T-helper 1 cell treated with Interleukin-12 subunit alpha and Interleukin-12 subunit beta and Interleukin-4 antibody, amounts not matched to agents 30 ng/mL and 1 ng/mL, for 36 hours (primary cell): ENCODE data around the gene ISM1. TPM values are rescaled to one million over a fixed set of nuclear protein-coding genes. Genes with fewer than 3 reads are reported as not detected.
"Not testable (repeated sequence)": the region's sequence is repeated elsewhere in the genome, so short reads cannot be mapped to it uniquely, and the experiment has no call there.

Experiments
- intact Hi-C: fragments of 100-400 bp; cut with micrococcal nuclease; formaldehyde crosslinking; loops from one replicate; pipeline ENCODE4 v1.15.1; 2024
- total RNA-seq: library from RNA; stranded (reverse); gene quantifications from 2 replicates; pipeline ENCODE4 v1.2.3, GENCODE V29; 2022

Gene ISM1
- total RNA-seq, 1 donor from 2014 or later = 0.49 TPM

- intact Hi-C loops = loop anchor here (1.0 to 5.0 kb wide), 5 partner anchors 10 to 566 kb away; partner anchors contain the start of gene NDUFAF5
These were observed 219 bp downstream of the ISM1 start for GRCh38 chr20:13221313-13221672.

GRCh38 chr20:13221673-13222318 lies 722 bp downstream of the ISM1 start:
- intact Hi-C loops = loop anchor here (1.0 to 5.0 kb wide), 5 partner anchors 10 to 566 kb away; partner anchors contain the start of gene NDUFAF5

GRCh38 chr20:13222319-13222716 lies 1.2 kb downstream of the ISM1 start:
- intact Hi-C loops = loop anchor here (5.0 kb wide), 1 partner anchor 565 kb away; the partner anchor contains the start of gene NDUFAF5

DNA sequence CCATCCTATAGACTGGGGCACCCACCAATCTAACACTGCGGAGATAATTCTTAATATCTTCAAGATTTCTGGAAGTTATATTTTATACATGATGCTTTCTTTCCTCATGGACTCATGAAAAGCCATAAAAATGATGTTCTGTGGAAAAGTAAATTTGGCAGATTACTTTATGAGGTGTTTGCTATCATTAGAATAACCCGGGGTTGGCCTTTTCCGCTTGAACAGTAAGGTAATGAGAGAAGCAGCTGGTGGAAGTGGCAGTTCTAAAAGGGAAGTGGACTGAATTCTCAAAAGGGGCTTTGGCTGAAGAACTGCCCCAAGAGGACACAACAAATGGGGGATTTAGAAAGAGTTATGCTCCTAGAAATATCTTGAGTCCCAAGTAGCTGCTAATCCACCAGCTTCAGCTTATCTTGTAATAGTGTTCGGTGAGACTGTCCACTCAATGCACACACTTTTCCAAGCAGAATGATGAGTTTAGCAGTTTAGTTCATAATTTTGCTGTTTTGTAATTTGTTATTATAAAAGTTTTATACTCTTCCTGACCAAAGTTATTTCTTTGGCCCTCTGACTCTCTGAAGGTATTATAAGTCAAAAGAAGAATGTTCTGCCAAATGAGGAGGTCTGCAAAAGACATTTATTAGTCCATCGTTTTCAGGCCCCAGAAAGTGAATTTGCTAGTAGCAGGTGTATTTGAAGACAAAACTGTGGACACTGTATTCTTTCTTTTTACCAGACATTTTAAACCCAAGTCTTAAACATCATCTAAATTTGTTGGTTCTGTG lies 2.9 kb downstream of the ISM1 start:
- intact Hi-C loops = loop anchor here (5.0 kb wide), 1 partner anchor 563 kb away; the partner anchor contains the start of gene NDUFAF5

DNA sequence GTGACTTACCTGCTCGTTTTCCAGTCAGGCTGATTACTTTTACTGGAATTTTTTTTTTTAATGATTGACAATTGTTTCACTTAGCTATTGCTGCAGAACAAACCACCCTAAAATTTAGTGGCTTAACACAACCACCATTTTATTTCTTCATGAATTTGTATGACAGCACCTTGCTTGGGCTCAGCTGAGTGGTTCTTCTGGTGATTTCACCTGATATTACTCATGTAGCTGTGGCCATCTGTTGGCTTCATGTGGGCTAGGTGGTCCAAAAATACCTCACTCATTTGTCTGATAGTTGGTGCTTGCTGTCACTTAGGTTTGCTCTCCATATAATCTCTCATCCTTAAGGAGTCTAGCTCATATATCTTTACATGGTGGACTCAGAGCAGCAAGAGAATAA lies 5.3 kb downstream of the ISM1 start:
- intact Hi-C loops = no loop called here

DNA sequence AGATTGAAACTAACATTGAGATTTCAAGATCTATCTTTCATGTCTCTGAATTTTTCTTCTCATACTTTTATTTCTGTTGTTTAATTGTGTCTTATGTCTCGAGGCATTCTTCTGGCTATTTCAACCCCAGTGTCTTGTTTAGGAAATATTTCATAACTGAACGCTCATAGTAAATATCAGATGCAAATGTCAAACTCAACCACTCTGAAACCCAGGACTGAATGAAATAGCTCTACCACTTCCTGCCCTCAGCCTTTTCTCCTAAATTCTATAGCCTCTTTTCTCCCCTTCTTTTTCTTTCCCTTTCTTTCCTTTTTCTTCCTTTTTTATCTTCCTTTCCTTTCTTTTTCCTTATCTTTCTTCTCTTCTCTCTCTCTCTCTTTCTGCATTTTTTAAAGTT lies 7.7 kb downstream of the ISM1 start:
- intact Hi-C loops = no loop called here

DNA sequence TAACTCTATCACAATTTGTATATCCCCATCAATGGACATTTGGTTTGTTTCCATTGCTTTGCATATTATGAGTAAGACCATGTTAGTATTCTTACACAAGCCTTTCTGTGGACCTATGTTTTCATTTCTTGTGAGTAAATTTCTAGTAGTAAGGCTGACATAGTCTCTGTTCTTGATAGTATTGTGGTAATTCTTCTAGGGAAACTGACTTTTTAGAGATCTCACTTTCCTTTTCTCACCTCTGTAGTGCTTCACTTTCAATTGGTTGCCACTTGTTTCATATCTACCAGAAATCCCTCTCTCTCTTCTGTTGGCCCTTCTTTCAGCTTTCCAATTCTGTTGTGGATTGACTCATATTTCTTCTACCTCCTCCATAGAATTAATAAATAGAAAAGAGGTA lies 8.5 kb downstream of the ISM1 start:
- intact Hi-C loops = no loop called here

DNA sequence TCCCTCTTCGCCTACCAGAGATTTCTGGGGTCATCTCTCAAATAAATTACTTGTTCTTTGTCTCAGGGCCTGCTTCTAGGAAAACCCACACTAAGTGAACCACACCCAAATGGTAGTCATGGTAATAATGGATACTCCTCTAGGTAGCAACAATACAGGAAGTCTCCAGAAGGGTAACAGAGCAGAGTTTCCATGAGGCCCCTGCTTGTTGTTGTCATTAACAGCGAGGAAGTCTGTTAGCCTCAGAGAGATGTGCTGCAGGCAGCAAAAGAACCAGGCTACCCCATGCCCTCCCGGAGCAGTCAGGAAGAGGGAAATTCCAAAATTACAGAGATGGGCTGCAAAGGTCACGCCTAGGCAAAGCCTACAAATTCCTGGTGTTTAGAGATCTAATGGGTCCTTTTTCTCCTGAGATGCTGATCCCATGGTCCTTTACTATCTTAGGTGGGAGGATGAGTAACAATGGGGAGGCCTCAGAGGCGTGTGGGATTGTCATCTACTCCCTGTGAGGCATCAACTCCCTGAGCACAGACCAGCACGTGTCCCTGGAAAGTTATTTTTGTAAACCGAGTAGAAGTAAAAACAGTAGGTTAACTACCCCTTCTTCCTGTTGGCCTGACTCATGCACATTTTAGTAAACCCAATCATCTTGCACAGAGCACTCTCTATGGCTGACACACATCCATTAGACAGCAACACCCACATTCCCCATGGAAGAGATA lies 10.1 kb downstream of the ISM1 start:
- intact Hi-C loops = loop anchor here (1.0 to 5.0 kb wide), 3 partner anchors 10 to 406 kb away; partner anchors contain the start of genes ISM1 and TASP1

- intact Hi-C loops = loop anchor here (5.0 kb wide), 1 partner anchor 404 kb away; the partner anchor contains the start of gene TASP1
These were observed 11.9 kb downstream of the ISM1 start for GRCh38 chr20:13232999-13233398.

- intact Hi-C loops = loop anchor here (5.0 kb wide), 1 partner anchor 402 kb away; the partner anchor contains the start of gene TASP1
These were observed 13.9 kb downstream of the ISM1 start for GRCh38 chr20:13234961-13235360.

DNA sequence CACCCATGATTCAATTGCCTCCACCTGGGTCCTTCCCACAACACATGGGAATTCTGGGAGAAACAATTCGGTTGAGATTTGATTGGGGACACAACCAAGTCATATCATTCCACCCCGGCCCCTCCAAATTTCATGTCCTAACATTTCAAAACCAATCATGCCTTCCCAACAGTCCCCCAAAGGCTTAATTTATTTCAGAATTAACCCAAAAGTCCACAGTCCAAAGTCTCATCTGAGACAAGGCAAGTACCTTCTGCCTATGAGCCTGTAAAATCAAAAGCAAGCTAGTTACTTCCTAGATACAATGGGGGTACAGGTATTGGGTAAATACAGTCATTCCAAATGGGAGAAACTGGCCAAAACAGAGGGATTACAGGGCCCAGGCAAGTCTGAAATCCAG lies 15.3 kb downstream of the ISM1 start:
- intact Hi-C loops = not testable (repeated sequence)

- intact Hi-C loops = no loop called here
These were observed 16.1 kb downstream of the ISM1 start for GRCh38 chr20:13236990-13237720.

GRCh38 chr20:13238001-13238653 lies 17.1 kb downstream of the ISM1 start:
- intact Hi-C loops = no loop called here

DNA sequence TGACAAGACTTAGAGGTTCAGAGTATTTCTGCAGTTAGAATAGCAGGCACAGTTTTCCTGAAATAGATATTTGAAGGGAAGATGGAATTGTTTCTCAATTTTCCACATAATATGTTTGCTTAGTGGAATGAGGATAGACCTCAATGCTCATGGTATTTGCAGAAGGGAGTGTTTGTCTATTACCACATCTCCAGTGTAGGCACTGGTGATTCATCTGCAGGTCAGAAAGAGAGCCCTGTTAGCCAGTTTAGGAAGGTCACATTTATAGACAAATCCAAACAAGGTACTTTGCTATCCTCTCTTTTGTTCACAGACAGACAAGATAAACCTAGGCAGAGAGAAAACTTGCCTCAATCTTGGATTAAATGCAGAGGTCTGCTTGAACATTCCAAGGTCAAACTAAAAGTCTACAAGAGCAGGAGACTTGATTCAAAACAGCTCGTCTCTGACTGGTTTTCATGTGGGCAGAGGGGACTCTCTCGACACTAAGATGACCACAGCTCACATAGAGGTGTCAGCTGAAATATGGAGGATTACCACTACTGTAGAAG lies 22.8 kb downstream of the ISM1 start:
- intact Hi-C loops = no loop called here

GRCh38 chr20:13245250-13245723 lies 24.2 kb downstream of the ISM1 start:
- intact Hi-C loops = no loop called here

DNA sequence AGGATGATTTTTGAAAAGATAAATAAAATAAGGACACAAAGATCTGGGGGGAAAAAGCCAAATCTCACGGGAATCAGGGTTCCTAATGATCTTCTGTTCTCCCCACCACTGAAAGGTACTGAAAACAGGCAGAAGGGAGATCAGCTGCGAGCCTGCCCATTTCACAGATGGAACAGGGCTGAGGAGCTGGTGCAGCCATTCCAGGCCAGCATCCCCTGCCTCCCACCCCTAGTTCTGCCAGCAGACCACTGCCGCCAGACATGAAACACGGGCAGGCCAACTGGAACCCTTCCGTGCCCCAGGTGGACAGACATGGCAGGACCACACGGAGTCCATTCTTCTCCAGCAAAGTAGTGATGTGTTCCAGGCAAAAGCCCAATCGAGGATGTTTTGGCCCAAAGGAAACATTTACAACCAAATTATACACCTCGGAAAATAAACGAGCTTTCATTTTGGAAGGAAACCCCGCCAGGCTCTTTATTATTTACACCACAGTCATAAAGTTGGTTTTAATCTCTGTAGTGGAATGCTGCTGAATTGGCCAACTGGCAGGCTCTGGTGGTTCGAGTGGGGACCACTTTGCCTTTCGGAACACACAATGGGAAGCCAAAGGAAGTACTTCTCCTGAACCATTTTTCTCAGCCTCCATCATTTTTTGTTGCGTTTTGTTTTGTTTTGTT lies 28.2 kb downstream of the ISM1 start:
- intact Hi-C loops = no loop called here

DNA sequence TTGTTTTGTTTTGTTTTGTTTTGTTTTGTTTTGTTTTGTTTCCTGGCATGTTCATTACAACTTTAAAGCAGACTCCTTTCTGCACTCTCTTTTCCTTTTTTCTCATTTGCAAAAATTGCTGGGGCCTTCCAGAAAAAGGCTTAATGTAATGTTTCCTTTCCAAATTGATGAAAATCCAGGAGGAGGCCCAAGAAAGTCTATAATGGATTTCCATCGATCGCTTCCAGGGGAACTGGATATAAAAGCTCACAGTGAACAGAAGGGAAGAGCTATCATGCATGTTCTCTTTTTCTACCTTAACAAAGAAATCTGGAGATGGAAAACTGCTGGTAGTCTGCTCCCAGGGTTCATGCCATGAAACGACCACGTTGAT lies 28.7 kb downstream of the ISM1 start:
- intact Hi-C loops = no loop called here

- intact Hi-C loops = no loop called here
These were observed 29.2 kb downstream of the ISM1 start for GRCh38 chr20:13250251-13250650.

DNA sequence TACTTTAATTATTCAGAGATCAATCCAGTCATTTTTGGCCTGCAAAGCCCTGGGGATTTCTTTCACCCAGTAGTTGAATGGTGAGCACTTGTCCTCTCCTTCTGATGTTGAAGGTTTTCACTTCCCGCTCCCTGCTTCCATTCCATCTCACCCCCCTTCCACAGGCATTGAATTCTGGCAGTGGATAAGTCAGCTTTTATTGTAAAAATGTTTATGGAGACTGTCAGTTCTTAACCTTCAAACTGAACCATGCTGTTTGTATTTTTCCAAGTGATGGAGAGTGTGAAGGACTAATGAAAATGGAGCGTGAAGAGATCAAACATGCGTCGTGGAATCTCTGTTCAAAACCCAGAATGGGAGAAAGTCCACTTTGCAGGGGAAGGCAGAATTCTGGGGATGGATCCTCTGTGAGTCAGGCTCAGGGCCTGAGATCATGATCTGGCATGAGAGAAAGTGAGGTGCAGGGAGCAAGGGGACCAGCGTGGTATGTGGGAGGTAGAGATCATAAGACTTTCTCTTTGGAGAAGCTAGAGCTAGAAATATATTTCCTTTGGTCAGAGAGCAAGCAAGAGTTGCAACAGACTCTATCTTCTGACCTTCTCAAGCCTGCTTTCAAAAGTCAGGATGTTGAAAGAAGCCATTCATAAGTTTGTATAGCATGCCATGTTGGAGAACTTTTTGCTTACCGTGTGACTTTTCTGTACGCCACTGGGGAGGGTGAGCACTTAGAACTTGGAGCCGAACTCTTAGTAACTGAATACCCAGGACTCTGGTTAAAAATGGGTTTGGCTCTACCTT lies 30.2 kb downstream of the ISM1 start:
- intact Hi-C loops = no loop called here
